HepG2 (cell line): ENCODE results near the gene NSFL1C. TPM values are rescaled to one million over a fixed set of nuclear protein-coding genes. Genes with fewer than 3 reads are reported as not detected.

Experiments used
- CENPBD1 ChIP-seq: sonication (generic); formaldehyde crosslinking; IDR thresholded peaks from 2 replicates; pipeline ENCODE4 v1.8.0; 2022; ENCODE audit warnings: missing genetic modification reagents, low read depth, mild to moderate bottlenecking, borderline replicate concordance
- HNRNPUL1 ChIP-seq: fragments of 200-400 bp; formaldehyde crosslinking; IDR thresholded peaks from 2 replicates; pipeline ENCODE4 v1.6.1; 2017; ENCODE audit warnings: low read depth, mild to moderate bottlenecking, low read length, moderate library complexity
- MIXL1 ChIP-seq: IDR thresholded peaks from 2 replicates; pipeline ENCODE4 v1.6.1; 2016
- NR2F6 ChIP-seq, 2 experiments: IDR thresholded peaks; 2 replicates each; pipeline ENCODE4 v1.6.1; 2016; ENCODE audit warnings: antibody characterized with exemption in 1 of 2, mild to moderate bottlenecking in 1 of 2
- SKI ChIP-seq: fragments of 450-650 bp; IDR thresholded peaks from one replicate; pipeline ENCODE4 v1.6.1; 2018; ENCODE audit warnings: mild to moderate bottlenecking; ENCODE audit not compliant: partially characterized antibody
- SOX13 ChIP-seq, 3 experiments: fragments of 450-650 bp in 1 of 3; sonication (generic) in 1 of 3; formaldehyde crosslinking in 1 of 3; IDR thresholded peaks in 2 of 3; conservative IDR thresholded peaks in 1 of 3; 2 replicates each; pipeline versions ENCODE4 v1.5.0 to v1.6.1; 2016 to 2020; ENCODE audit warnings: antibody characterized with exemption in 1 of 3, mild to moderate bottlenecking in 1 of 3, missing compliant biosample characterization in 1 of 3, missing genetic modification reagents in 1 of 3, moderate library complexity in 1 of 3
- SP1 ChIP-seq, 2 experiments: fragments of 450-650 bp in 1 of 2; sonication (generic) in 1 of 2; formaldehyde crosslinking in 1 of 2; IDR thresholded peaks; 2 replicates each; pipeline versions ENCODE4 v1.4.0 to v1.6.1; 2016 to 2020; ENCODE audit warnings: missing genetic modification reagents in 1 of 2
- TFAP4 ChIP-seq: sonication (generic); IDR thresholded peaks from 2 replicates; pipeline ENCODE4 v1.6.1; 2016; ENCODE audit warnings: low read depth, borderline replicate concordance
- THAP11 ChIP-seq: IDR thresholded peaks from 2 replicates; pipeline ENCODE4 v1.6.1; 2016; ENCODE audit warnings: missing biosample characterization, missing genetic modification reagents
- ZKSCAN8 ChIP-seq: IDR thresholded peaks from 2 replicates; pipeline ENCODE4 v1.6.1; 2016; ENCODE audit warnings: borderline replicate concordance, missing genetic modification reagents, missing compliant biosample characterization
- ZNF451 ChIP-seq: sonication (generic); formaldehyde crosslinking; IDR thresholded peaks from 2 replicates; pipeline ENCODE4 v1.5.0; 2020; ENCODE audit warnings: mild to moderate bottlenecking, missing genetic modification reagents
- ZNF713 ChIP-seq: sonication (generic); formaldehyde crosslinking; IDR thresholded peaks from 2 replicates; pipeline ENCODE4 v1.4.0; 2020; ENCODE audit warnings: mild to moderate bottlenecking, missing genetic modification reagents
- ZNF775 ChIP-seq: sonication (generic); formaldehyde crosslinking; IDR thresholded peaks from 2 replicates; pipeline ENCODE4 v1.4.0; 2020; ENCODE audit warnings: missing genetic modification reagents, mild to moderate bottlenecking, moderate library complexity, borderline replicate concordance
- polyA plus RNA-seq, 8 experiments: library from polyadenylated mRNA; depleted of rRNA in 3 of 8; stranded (reverse) in 7 of 8; unstranded in 1 of 8; fragments of >200 nt; fragmentation: Illumina TruSeq in 4 of 8; extraction: Trizol in 4 of 8; gene quantifications; 2 replicates each; pipeline versions ENCODE4 v1.2.1 to v1.2.3, GENCODE V29; 2011 to 2016; ENCODE audit warnings: low read depth in 4 of 8, missing spikeins in 1 of 8, mixed read lengths in 1 of 8; ENCODE audit not compliant: insufficient read depth in 1 of 8
- total RNA-seq, 5 experiments: library from RNA; depleted of rRNA; stranded (reverse); fragments of >200 nt; fragmentation: Illumina TruSeq; extraction: Trizol; gene quantifications; 2 replicates each; pipeline ENCODE4 v1.2.3, GENCODE V29; 2016; ENCODE audit warnings: low read depth in 1 of 5

NSFL1C gene
- total and polyA plus RNA-seq, 2 of the 13 experiments (the other 11 are each of a cell fraction or from before 2014, with no cell fraction given), result 22.9 to 62.7 TPM

DNA sequence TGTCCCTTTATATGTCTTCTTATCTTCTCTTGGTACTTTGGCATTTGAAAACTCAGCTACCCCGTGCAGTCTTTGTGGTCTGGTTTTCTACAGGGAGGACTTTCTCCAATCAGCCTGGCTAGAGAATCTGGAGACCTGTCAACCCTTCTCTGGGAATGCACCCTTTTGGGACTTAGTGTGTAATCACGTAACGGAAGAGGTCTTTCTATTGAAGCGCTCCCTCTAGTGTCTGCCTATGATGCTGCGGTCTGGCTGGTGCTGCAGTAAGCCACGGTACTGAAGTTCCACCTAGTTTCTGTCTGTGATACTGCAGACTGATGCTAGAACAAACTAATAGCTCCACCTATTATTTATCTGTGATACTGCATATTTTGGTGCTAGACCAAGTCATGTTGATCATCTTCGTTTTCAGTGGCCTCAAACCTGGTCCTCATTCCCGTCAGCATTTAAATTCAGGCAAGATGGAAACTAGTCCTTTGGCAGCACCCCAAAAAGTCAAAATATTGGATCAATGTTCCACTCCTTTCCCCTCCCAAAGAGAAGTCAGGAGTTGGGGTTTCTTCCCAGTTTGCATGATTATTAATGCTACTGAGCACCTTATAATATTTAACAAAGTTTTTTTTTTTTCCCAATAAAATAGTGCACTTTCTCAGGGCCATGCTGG, 37.0 kb upstream of the NSFL1C start (continued):
- TF ChIP-seq CENPBD1 (CRISPR knock-in tag) (no peak), NR2F6 (IDR thresholded peaks at IDR 0.05) (no peak), NR2F6 (CRISPR knock-in tag; IDR thresholded peaks at IDR 0.05) (peak; percentile 11; the same call in 1 of the 2 replicates), THAP11 (CRISPR knock-in tag) (peak; percentile 70), SP1 (IDR thresholded peaks at IDR 0.05) (no peak), SP1 (CRISPR knock-in tag; IDR thresholded peaks at IDR 0.05) (peak; percentile 42; the same call in 1 of the 2 replicates), ZNF775 (CRISPR knock-in tag) (no peak), SOX13 (IDR thresholded peaks at IDR 0.05) (no peak), SOX13 (CRISPR knock-in tag; conservative IDR thresholded peaks at IDR 0.05 in 1 of 2, IDR thresholded peaks at IDR 0.05 in 1 of 2) (peak in 1 of 2 experiments; percentile 38; a peak in 1 of 4 replicates), HNRNPUL1 (no peak), ZNF451 (CRISPR knock-in tag) (no peak), ZKSCAN8 (peak; percentile 78; the same call in 1 of the 2 replicates), TFAP4 (no peak), ZNF713 (CRISPR knock-in tag) (no peak), SKI (peak; percentile 67), MIXL1 (CRISPR knock-in tag) (peak; percentile 80; the same call in 1 of the 2 replicates)
